Erythroblast (primary cell): ENCODE data around the gene SMKR1.

Source experiments
- GATA1 ChIP-seq: IDR thresholded peaks from 2 replicates; pipeline ENCODE4 v1.6.1; 2011; ENCODE audit warnings: low read depth, mild to moderate bottlenecking, control low read depth, low read length, moderate library complexity
- POLR2A ChIP-seq: IDR thresholded peaks from 2 replicates; pipeline ENCODE4 v1.6.1; 2011; ENCODE audit warnings: mild to moderate bottlenecking, low read length

DNA sequence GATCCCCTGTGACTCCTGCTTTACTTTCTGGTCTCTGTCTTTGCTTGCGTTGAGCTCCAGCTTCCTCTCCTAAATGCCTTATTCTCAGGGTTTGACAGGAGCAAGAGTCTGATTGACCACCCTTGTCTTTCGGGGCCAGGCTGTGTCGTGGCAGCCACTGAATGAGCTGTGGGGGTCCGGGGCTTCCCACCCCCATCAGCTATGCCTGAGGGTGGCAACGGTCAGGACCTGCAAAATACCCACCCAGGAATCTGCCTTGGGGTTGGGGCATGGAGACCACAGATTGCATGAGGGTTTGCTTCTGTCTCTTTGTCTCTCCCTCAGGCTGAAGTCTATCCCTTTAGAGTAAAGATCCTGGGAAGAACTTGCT is 20.6 kb downstream of the SMKR1 start:
- TF ChIP-seq POLR2A, result no peak
- TF ChIP-seq GATA1, result no peak
